GM12878 (cell line): ENCODE results near the gene JMY. TPM values are rescaled to one million over a fixed set of nuclear protein-coding genes. Genes with fewer than 3 reads are reported as not detected.
A peak's percentile ranks its signal among the peaks of the same experiment; 100 is the strongest.

Experiments
- BACH1 ChIP-seq: fragments of 450-650 bp; IDR thresholded peaks from 2 replicates; pipeline ENCODE4 v1.6.1; 2017; ENCODE audit warnings: mild to moderate bottlenecking, borderline replicate concordance
- EGR1 ChIP-seq, 2 experiments: IDR thresholded peaks; 1 replicate in 1 of 2; 2 replicates in 1 of 2; pipeline ENCODE4 v1.6.1; 2011 to 2012; ENCODE audit warnings: low read depth in 2 of 2, low read length in 2 of 2, borderline replicate concordance in 1 of 2, mild to moderate bottlenecking in 1 of 2, moderate library complexity in 1 of 2
- GATAD2B ChIP-seq: fragments of 450-650 bp; conservative IDR thresholded peaks from 2 replicates; pipeline ENCODE4 v1.6.1; 2017; ENCODE audit warnings: low read depth, mild to moderate bottlenecking, moderate library complexity
- IKZF1 ChIP-seq: fragments of 450-650 bp; conservative IDR thresholded peaks from 2 replicates; pipeline ENCODE4 v1.6.1; 2017; ENCODE audit warnings: antibody characterized with exemption, mild to moderate bottlenecking
- MTA2 ChIP-seq: fragments of 450-650 bp; IDR thresholded peaks from 2 replicates; pipeline ENCODE4 v1.6.1; 2016; ENCODE audit warnings: low read depth, mild to moderate bottlenecking, moderate library complexity
- MXI1 ChIP-seq: fragments of 150-350 bp; IDR thresholded peaks from 2 replicates; pipeline ENCODE4 v1.6.1; 2011; ENCODE audit warnings: low read depth, mild to moderate bottlenecking, inconsistent platforms, low read length, improper control_type of control experiment
- NBN ChIP-seq: fragments of 450-650 bp; IDR thresholded peaks from 2 replicates; pipeline ENCODE4 v1.6.1; 2016
- POLR2AphosphoS2 ChIP-seq: IDR thresholded peaks from 2 replicates; pipeline ENCODE4 v1.6.1; 2011; ENCODE audit warnings: low read depth, mild to moderate bottlenecking, low read length, improper control_type of control experiment, moderate library complexity
- RELB ChIP-seq: fragments of 450-650 bp; IDR thresholded peaks from 2 replicates; pipeline ENCODE4 v1.6.1; 2017; ENCODE audit warnings: low read depth, mild to moderate bottlenecking, moderate library complexity
- RUNX3 ChIP-seq: IDR thresholded peaks from 2 replicates; pipeline ENCODE4 v1.6.1; 2012; ENCODE audit warnings: low read length, inconsistent platforms
- YBX1 ChIP-seq: fragments of 450-650 bp; IDR thresholded peaks from 2 replicates; pipeline ENCODE4 v1.6.1; 2016; ENCODE audit warnings: antibody characterized with exemption
- ZBTB11 ChIP-seq: fragments of 450-650 bp; formaldehyde crosslinking; IDR thresholded peaks from 2 replicates; pipeline ENCODE4 v1.5.0; 2022; ENCODE audit warnings: mild to moderate bottlenecking, missing genetic modification characterization
- polyA plus RNA-seq, 11 experiments: library from polyadenylated mRNA; depleted of rRNA in 4 of 11; unstranded in 6 of 11; stranded (reverse) in 5 of 11; fragments of >200 nt; fragmentation: Nextera tagmentation in 4 of 11; fragmentation: Illumina TruSeq in 1 of 11; extraction: Ambion mirVana in 4 of 11; extraction: Trizol in 1 of 11; gene quantifications; 1 replicate in 1 of 11; 2 replicates in 10 of 11; pipeline versions ENCODE4 v1.2.1 to v1.2.3, GENCODE V29; 2011 to 2016; ENCODE audit warnings: inconsistent platforms in 2 of 11, missing spikeins in 2 of 11, low read depth in 1 of 11
- total RNA-seq, 4 experiments: library from RNA; depleted of rRNA in 3 of 4; stranded (reverse); fragments of >200 nt in 3 of 4; fragmentation: Illumina TruSeq in 1 of 4; extraction: Trizol in 1 of 4; gene quantifications; 2 replicates each; pipeline versions ENCODE4 v1.2.1 to v1.2.3, GENCODE V29; 2013 to 2021
- TF ChIP-seq, protein P1 (sequence below), 3 experiments: IDR thresholded peaks in 2 of 3; conservative IDR thresholded peaks in 1 of 3; 2 replicates each; pipeline ENCODE4 v1.5.1; 2011; ENCODE audit warnings: low read depth in 3 of 3, low read length in 3 of 3, mild to moderate bottlenecking in 3 of 3, control low read depth in 2 of 3, moderate library complexity in 2 of 3, inconsistent platforms in 1 of 3, mixed read lengths in 1 of 3; ENCODE audit not compliant: control insufficient read depth in 2 of 3, insufficient read depth in 1 of 3; ENCODE audit errors: extremely low read depth in 1 of 3
- TF ChIP-seq, protein P2 (sequence below): fragments of 450-650 bp; IDR thresholded peaks from 2 replicates; pipeline ENCODE4 v1.6.1; 2016; ENCODE audit warnings: mild to moderate bottlenecking, moderate library complexity, borderline replicate concordance
- TF ChIP-seq, protein P3 (sequence below): IDR thresholded peaks from 2 replicates; pipeline ENCODE4 v1.6.1; 2011; ENCODE audit warnings: borderline replicate concordance, low read depth, mild to moderate bottlenecking, moderate library complexity, mixed read lengths, low read length; ENCODE audit not compliant: insufficient read depth; ENCODE audit errors: extremely low read length

The JMY gene
- total and polyA plus RNA-seq, 10 of the 15 experiments (the other 5 are each of a cell fraction or from before 2014, with no cell fraction given), result 0.63 to 4.8 (median 2.4) TPM

GRCh38 chr5:79255786-79256557 lies 20.0 kb downstream of the JMY start (continued):
- TF ChIP-seq, protein P1, sequence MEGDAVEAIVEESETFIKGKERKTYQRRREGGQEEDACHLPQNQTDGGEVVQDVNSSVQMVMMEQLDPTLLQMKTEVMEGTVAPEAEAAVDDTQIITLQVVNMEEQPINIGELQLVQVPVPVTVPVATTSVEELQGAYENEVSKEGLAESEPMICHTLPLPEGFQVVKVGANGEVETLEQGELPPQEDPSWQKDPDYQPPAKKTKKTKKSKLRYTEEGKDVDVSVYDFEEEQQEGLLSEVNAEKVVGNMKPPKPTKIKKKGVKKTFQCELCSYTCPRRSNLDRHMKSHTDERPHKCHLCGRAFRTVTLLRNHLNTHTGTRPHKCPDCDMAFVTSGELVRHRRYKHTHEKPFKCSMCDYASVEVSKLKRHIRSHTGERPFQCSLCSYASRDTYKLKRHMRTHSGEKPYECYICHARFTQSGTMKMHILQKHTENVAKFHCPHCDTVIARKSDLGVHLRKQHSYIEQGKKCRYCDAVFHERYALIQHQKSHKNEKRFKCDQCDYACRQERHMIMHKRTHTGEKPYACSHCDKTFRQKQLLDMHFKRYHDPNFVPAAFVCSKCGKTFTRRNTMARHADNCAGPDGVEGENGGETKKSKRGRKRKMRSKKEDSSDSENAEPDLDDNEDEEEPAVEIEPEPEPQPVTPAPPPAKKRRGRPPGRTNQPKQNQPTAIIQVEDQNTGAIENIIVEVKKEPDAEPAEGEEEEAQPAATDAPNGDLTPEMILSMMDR (IDR thresholded peaks at IDR 0.05 in 2 of 3, conservative IDR thresholded peaks at IDR 0.05 in 1 of 3; ENCODE audit: control insufficient read depth in 2 of 3, extremely low read depth in 1 of 3, insufficient read depth in 1 of 3, low read depth in 3 of 3, low read length in 3 of 3), result peak; percentile 40 to 57 (median 56)
- TF ChIP-seq EGR1 (IDR thresholded peaks at IDR 0.05; ENCODE audit: borderline replicate concordance in 1 of 2, low read depth in 2 of 2, low read length in 2 of 2), result peak in 1 of 2 experiments; percentile 46; a peak in 1 of 3 replicates
- TF ChIP-seq, protein P2, sequence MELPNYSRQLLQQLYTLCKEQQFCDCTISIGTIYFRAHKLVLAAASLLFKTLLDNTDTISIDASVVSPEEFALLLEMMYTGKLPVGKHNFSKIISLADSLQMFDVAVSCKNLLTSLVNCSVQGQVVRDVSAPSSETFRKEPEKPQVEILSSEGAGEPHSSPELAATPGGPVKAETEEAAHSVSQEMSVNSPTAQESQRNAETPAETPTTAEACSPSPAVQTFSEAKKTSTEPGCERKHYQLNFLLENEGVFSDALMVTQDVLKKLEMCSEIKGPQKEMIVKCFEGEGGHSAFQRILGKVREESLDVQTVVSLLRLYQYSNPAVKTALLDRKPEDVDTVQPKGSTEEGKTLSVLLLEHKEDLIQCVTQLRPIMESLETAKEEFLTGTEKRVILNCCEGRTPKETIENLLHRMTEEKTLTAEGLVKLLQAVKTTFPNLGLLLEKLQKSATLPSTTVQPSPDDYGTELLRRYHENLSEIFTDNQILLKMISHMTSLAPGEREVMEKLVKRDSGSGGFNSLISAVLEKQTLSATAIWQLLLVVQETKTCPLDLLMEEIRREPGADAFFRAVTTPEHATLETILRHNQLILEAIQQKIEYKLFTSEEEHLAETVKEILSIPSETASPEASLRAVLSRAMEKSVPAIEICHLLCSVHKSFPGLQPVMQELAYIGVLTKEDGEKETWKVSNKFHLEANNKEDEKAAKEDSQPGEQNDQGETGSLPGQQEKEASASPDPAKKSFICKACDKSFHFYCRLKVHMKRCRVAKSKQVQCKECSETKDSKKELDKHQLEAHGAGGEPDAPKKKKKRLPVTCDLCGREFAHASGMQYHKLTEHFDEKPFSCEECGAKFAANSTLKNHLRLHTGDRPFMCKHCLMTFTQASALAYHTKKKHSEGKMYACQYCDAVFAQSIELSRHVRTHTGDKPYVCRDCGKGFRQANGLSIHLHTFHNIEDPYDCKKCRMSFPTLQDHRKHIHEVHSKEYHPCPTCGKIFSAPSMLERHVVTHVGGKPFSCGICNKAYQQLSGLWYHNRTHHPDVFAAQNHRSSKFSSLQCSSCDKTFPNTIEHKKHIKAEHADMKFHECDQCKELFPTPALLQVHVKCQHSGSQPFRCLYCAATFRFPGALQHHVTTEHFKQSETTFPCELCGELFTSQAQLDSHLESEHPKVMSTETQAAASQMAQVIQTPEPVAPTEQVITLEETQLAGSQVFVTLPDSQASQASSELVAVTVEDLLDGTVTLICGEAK, result no peak
- no peak for TF ChIP-seq YBX1
- no peak for TF ChIP-seq POLR2AphosphoS2
- TF ChIP-seq ZBTB11 (CRISPR knock-in tag), result no peak
- TF ChIP-seq NBN, result 0 out of 2 replicates have a peak, but pooled peaks have one; percentile 18
- TF ChIP-seq BACH1, result peak; percentile 62; the same call in 1 of the 2 replicates
- TF ChIP-seq RELB, result peak; percentile 65; the same call in 1 of the 2 replicates
- TF ChIP-seq GATAD2B, result 0 out of 2 replicates have a peak, but pooled peaks have one; percentile 34
- TF ChIP-seq MXI1, result no peak
- TF ChIP-seq, protein P3, sequence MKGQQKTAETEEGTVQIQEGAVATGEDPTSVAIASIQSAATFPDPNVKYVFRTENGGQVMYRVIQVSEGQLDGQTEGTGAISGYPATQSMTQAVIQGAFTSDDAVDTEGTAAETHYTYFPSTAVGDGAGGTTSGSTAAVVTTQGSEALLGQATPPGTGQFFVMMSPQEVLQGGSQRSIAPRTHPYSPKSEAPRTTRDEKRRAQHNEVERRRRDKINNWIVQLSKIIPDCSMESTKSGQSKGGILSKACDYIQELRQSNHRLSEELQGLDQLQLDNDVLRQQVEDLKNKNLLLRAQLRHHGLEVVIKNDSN, result no peak
- TF ChIP-seq MTA2, result 0 out of 2 replicates have a peak, but pooled peaks have one; percentile 35
- peak; percentile 72 for TF ChIP-seq RUNX3
- peak; percentile 70 for TF ChIP-seq IKZF1
